Memory B cell (primary cell): ENCODE results near the gene PPP6R2.

Experiments used
- ATAC-seq: fragments of 150-1000 bp; cut with Tn5 transposase; 2 replicates; pipeline ENCODE4 v1.10.0; 2021; ENCODE audit warnings: low read depth, mild to moderate bottlenecking, moderate library complexity
- DNase-seq, 2 donors: peaks; one replicate each; pipeline ENCODE4 v3.0.0; 2022; ENCODE audit warnings: low spot score in 2 of 2
- H3K27ac Mint-ChIP-seq: one replicate; pipeline ENCODE4 v1.8.0; 2022; ENCODE audit warnings: mild to moderate bottlenecking, moderate library complexity, mixed read lengths
- H3K27me3 Mint-ChIP-seq: one replicate; pipeline ENCODE4 v1.8.0; 2022; ENCODE audit warnings: mixed read lengths
- H3K36me3 Mint-ChIP-seq: one replicate; pipeline ENCODE4 v1.8.0; 2022; ENCODE audit warnings: mild to moderate bottlenecking, mixed read lengths
- H3K4me1 Mint-ChIP-seq: one replicate; pipeline ENCODE4 v1.8.0; 2022; ENCODE audit warnings: mixed read lengths
- H3K4me3 Mint-ChIP-seq: one replicate; pipeline ENCODE4 v1.8.0; 2022; ENCODE audit warnings: mild to moderate bottlenecking, moderate library complexity, mixed read lengths
- H3K9me3 Mint-ChIP-seq: one replicate; pipeline ENCODE4 v1.8.0; 2022; ENCODE audit warnings: mixed read lengths

PPP6R2 gene

DNA sequence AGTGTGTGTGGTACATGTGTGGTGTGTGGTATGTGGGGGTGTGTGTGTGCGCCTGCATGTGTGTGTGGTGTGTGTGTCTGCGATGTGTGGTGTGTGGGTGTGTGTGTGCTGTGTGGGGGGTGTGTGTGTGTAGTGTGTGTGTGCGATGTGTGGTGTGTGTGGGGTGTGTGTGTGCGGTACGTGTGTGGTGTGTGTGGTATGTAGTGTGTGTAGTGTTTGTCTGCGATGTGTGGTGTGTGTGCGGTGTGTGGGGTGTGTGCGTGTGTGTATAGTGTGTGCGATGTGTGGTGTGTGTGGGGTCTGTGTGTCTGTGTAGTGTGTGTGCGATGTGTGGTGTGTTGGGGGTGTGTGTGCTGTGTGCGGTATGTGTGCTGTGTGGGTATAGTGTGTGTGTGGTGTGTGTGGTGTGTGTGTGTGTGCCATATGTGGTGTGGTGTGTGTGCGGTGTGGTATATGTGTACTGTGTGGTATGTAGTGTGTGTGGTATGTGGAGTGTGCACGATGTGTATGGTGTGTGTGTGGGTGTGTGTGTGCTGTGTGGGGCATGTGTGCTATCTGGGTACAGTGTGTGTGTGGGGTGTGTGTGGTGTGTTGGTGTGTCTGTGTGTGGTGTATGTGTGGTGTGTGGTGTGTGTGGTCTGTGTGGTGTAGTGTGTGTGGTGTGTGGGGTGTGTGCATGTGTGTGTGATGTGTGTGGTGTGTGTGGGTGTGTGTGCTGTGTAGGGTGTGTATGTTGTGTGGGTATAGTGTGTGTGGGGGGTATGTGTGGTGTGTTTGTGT, 5.7 kb upstream of the PPP6R2 start:
- ATAC-seq (no peak), DNase-seq (no peak)
- H3K9me3 Mint-ChIP-seq, result no peaks in the 10 kb centered on the region
- H3K27ac Mint-ChIP-seq, result no peak overlapping the region
- H3K4me1 Mint-ChIP-seq, result peaks cover 12% of the 10 kb centered on the region
- no peak overlapping the region for H3K4me3 Mint-ChIP-seq
- H3K36me3 Mint-ChIP-seq, result no peaks in the 10 kb centered on the region
- no peaks in the 10 kb centered on the region for H3K27me3 Mint-ChIP-seq

DNA sequence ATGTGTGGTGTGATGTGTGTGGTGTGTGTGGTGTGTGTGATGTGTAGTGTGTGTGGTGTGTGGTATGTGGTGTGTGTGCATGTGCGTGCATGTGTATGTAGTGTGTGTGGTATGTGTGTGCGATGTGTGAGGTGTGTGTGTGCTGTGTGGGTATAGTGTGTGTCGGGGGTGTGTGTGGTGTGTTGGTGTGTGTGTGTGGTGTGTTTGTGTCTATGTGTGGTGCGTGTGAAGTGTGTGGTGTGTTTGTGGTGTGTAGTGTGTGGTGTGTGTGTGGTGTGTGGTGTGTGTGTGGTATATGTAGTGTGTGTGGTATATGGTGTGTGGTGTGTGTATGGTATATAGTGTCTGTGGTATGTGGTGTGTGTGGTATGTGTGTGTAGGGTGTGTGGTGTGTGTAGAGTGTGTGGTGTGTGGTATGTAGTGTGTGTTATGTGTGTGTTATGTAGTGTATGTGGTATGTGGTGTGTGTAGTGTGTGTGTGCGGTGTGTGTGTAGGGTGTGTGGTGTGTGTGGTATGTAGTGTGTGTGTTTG, 5.0 kb upstream of the PPP6R2 start:
- no peak overlapping the region for H3K4me3 Mint-ChIP-seq
- no peak for DNase-seq
- no peaks in the 10 kb centered on the region for H3K9me3 Mint-ChIP-seq
- H3K27ac Mint-ChIP-seq, result no peak overlapping the region
- ATAC-seq, result no peak
- H3K27me3 Mint-ChIP-seq, result no peaks in the 10 kb centered on the region
- H3K36me3 Mint-ChIP-seq, result no peaks in the 10 kb centered on the region
- peaks cover 12% of the 10 kb centered on the region for H3K4me1 Mint-ChIP-seq

DNA sequence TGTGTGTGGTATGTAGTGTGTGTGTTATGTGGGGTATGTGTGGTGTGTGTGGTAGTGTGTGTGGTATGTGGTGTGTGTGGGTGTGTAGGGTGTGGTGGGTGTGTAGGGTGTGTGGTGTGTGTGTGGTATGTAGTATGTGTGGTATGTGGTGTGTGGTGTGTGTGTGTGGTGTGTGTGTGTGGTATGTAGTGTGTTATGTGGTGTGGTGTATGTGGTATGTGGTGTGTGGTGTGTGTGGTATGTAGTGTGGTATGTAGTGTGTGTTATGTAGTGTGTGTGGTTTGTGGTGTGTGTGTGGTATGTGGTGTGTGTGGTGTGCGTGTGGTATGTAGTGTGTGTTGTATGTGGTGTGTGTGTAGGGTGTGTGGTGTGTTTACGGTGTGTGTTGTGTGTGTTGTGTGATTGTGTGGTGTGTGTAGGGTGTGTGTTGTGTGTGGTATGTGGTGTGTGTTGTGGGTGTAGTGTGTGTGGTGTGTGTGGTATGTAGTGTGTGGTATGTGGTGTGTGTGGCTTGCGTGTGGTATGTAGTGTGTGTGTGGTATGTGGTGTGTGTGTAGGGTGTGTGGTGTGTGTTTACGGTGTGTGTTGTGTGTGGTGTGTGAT, 4.2 kb upstream of the PPP6R2 start:
- H3K36me3 Mint-ChIP-seq, result no peaks in the 10 kb centered on the region
- H3K4me3 Mint-ChIP-seq, result no peak overlapping the region
- no peak overlapping the region for H3K27ac Mint-ChIP-seq
- ATAC-seq (no peak), DNase-seq (no peak)
- H3K27me3 Mint-ChIP-seq, result no peaks in the 10 kb centered on the region
- H3K9me3 Mint-ChIP-seq, result no peaks in the 10 kb centered on the region
- peaks cover 6% of the 10 kb centered on the region for H3K4me1 Mint-ChIP-seq

DNA sequence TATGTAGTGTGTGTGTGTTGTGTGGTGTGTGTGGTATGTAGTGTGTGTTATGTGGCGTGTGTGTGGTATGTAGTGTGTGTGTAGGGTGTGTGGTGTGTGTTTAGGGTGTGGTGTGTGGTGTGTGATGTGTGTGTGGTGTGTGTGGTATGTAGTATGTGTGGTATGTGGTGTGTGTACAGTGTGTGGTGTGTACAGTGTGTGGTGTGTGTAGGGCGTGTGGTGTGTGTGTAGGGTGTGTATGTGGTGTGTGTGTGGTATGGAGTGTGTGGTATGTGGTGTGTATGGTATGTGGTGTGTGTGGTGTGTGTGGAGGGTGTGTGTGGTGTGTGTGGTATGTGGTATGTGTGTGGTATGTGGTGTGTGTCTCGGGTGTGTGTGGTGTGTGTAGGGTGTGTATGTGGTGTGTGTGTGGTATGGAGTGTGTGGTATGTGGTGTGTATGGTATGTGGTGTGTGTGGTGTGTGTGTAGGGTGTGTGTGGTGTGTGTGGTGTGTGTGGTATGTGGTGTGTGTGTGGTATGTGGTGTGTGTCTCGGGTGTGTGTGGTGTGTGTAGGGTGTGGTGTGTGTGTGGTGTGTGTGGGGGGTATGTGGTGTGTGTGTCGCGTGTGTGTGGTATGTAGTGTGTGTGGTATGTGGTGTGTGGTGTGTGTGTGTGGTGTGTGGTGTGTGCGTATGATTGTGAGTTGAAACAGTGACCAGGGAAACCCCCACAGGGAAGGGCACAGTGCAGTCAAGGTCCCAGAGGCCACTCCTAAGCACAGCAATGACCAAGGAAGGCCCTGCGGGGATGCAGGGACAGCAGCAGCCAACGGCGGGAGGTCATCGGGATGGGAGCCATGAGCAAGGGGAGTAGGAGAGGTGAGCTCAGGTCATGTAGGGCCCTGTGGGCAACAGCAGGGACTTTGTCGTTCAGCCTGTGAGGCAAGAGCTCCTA, 2.9 kb upstream of the PPP6R2 start:
- ATAC-seq, result no peak
- no peaks in the 10 kb centered on the region for H3K36me3 Mint-ChIP-seq
- no peak overlapping the region for H3K27ac Mint-ChIP-seq
- H3K27me3 Mint-ChIP-seq, result no peaks in the 10 kb centered on the region
- H3K9me3 Mint-ChIP-seq, result no peaks in the 10 kb centered on the region
- no peak for DNase-seq
- H3K4me3 Mint-ChIP-seq, result no peak overlapping the region
- H3K4me1 Mint-ChIP-seq, result no peaks in the 10 kb centered on the region

- no peaks in the 10 kb centered on the region for H3K9me3 Mint-ChIP-seq
- no peaks in the 10 kb centered on the region for H3K36me3 Mint-ChIP-seq
- no peaks in the 10 kb centered on the region for H3K4me1 Mint-ChIP-seq
- peak overlapping the region; percentile 84 for H3K27ac Mint-ChIP-seq
- DNase-seq (peak; percentile 90 to 96), ATAC-seq (peak; percentile 54)
- H3K27me3 Mint-ChIP-seq, result no peaks in the 10 kb centered on the region
- H3K4me3 Mint-ChIP-seq, result peak overlapping the region; percentile 79
These were observed 1.0 kb upstream of the PPP6R2 start for GRCh38 chr22:50341977-50342650.

- no peaks in the 10 kb centered on the region for H3K27me3 Mint-ChIP-seq
- H3K4me1 Mint-ChIP-seq, result no peaks in the 10 kb centered on the region
- ATAC-seq, result peak; percentile 14
- no peak overlapping the region for H3K27ac Mint-ChIP-seq
- no peaks in the 10 kb centered on the region for H3K9me3 Mint-ChIP-seq
- DNase-seq, result no peak
- peak overlapping the region; percentile 75 for H3K4me3 Mint-ChIP-seq
- H3K36me3 Mint-ChIP-seq, result no peaks in the 10 kb centered on the region
These were observed 411 bp downstream of the PPP6R2 start for GRCh38 chr22:50343541-50343935.

DNA sequence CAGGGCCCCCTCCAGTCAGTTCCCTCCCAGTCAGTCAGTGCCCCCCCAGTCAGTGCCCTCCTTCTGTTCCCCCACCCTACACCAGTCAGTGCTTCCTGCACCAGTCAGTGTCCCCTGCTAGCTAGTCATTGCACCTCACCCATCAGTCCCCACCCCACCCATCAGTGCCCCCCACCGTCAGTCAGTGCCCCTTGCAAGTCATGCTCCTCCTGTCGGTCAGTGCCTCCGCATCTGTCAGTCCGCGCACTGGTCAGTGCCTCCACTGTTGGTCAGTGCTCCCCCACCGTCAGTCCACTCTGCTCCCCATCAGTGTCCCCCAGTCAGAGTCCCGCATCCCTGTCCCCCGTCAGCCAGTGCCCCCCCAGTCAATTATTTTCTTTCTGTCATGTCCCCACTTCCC, 3.3 kb downstream of the PPP6R2 start:
- no peaks in the 10 kb centered on the region for H3K27me3 Mint-ChIP-seq
- H3K36me3 Mint-ChIP-seq, result peaks cover 3% of the 10 kb centered on the region
- H3K4me1 Mint-ChIP-seq, result no peaks in the 10 kb centered on the region
- DNase-seq, result no peak
- H3K4me3 Mint-ChIP-seq, result no peak overlapping the region
- no peak for ATAC-seq
- no peak overlapping the region for H3K27ac Mint-ChIP-seq
- H3K9me3 Mint-ChIP-seq, result no peaks in the 10 kb centered on the region

DNA sequence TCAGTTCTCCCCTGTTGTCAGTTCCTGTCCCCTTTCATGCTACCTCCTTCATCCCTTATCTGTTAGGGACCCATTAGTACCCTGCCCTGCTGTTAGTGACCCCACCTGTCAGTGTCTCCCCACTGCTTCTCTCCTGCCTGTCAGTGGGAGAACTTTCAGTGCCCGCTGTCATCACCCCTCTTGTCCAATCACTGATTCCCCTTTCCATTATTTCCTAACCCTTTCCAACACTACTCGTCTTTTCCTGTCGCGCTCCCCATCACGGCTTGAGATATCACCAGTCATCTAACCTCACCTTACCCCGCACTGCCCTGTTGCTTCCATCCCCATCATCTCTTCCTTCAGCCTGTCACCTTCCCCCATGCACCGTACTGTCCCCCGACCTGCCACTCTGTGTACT, 4.0 kb downstream of the PPP6R2 start:
- no peak for ATAC-seq
- Mint-ChIP-seq H3K4me3 (no peak overlapping the region), H3K27me3 (no peaks in the 10 kb centered on the region), H3K4me1 (no peaks in the 10 kb centered on the region), H3K9me3 (no peaks in the 10 kb centered on the region), H3K27ac (no peak overlapping the region), H3K36me3 (peaks cover 3% of the 10 kb centered on the region)
- DNase-seq, result no peak

GRCh38 chr22:50348058-50348457, 4.9 kb downstream of the PPP6R2 start:
- no peak for DNase-seq
- no peaks in the 10 kb centered on the region for H3K4me1 Mint-ChIP-seq
- H3K27me3 Mint-ChIP-seq, result no peaks in the 10 kb centered on the region
- ATAC-seq, result no peak
- no peak overlapping the region for H3K27ac Mint-ChIP-seq
- peaks cover 3% of the 10 kb centered on the region for H3K36me3 Mint-ChIP-seq
- H3K4me3 Mint-ChIP-seq, result no peak overlapping the region
- no peaks in the 10 kb centered on the region for H3K9me3 Mint-ChIP-seq

DNA sequence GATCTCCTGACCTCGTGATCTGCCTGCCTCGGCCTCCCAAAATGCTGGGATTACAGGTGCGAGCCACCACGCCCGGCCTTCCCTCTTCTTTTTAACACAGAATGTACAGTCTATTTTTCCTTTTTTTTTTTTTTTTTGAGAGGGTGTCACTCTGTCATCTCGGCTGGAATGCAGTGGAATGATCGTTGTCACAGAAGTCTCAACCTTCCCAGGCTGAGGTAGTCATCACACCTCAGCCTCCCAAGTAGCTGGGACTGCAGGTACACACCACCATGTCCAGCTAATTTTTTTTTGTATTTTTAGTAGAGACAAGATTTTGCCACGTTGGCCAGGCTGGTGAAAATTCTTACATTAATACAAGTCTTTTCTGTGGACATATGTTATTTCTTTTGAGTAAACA, 13.1 kb downstream of the PPP6R2 start:
- Mint-ChIP-seq H3K27ac (no peak overlapping the region), H3K36me3 (peaks cover 12% of the 10 kb centered on the region), H3K27me3 (no peaks in the 10 kb centered on the region), H3K9me3 (no peaks in the 10 kb centered on the region), H3K4me3 (no peak overlapping the region), H3K4me1 (peaks cover 10% of the 10 kb centered on the region)
- ATAC-seq (no peak), DNase-seq (no peak)

DNA sequence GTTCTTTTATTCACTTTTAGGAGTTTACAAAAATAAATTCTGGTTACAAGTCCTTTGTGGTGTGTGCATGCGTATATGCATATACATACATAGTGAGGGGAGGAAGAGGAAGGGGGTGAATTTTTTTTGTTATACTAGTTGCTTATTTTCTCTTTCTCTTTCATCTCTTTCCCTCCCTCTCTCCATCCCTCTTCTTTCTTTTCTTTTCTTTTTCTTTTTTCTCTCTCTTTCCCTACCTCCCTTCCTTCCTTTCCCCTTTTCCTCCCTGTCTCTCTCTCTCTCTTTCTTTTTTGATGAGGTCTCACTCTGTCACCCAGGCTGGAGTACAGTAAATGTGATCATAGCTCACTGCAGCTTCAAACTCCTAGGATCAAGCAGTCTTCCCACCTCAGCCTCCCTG, 14.1 kb downstream of the PPP6R2 start:
- Mint-ChIP-seq H3K36me3 (peaks cover 10% of the 10 kb centered on the region), H3K27ac (peak overlapping the region; percentile 5), H3K9me3 (no peaks in the 10 kb centered on the region), H3K4me1 (peaks cover 19% of the 10 kb centered on the region), H3K27me3 (no peaks in the 10 kb centered on the region), H3K4me3 (no peak overlapping the region)
- ATAC-seq, result no peak
- no peak for DNase-seq

DNA sequence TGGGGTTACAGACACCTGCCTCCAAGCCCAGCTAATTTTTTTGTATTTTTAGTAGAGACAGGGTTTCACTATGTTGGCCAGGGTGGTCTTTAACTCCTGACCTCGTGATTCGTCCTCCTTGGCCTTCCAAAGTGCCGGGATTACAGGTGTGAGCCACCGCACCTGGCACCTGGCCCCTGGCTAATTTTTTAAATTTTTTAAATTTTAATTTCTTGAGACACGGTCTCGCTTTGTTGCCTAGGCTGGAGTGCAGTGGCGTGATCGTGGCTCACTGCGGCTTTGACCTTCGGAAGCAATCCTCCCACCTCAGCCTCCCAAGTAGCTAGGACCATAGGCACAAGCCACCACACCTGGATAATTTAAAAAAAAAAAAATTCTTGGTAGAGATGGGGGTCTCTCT, 14.6 kb downstream of the PPP6R2 start:
- Mint-ChIP-seq H3K27me3 (no peaks in the 10 kb centered on the region), H3K36me3 (peaks cover 10% of the 10 kb centered on the region), H3K27ac (peak overlapping the region; percentile 5), H3K9me3 (no peaks in the 10 kb centered on the region), H3K4me1 (peaks cover 21% of the 10 kb centered on the region), H3K4me3 (no peak overlapping the region)
- no peak for ATAC-seq
- no peak for DNase-seq

DNA sequence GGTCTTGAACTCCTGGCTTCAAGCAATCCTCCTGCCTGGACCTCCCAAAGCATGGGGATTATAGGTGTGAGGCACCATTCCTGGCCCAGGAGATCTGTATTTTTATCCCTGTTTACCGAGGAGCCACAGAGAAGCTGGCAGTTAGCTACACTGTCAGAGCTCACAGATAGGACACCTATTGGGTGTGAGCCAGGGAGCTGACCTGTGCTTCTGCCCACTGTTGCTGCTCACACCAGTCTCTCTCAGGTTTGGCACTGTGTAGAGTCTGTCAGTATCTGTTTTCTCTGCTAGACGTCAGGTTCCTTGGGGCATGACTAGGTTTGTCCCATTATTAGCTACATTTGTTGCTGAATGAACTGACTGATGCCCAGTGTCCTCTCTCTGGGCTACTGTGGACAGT, 17.5 kb downstream of the PPP6R2 start:
- ATAC-seq, result no peak
- no peak for DNase-seq
- H3K4me3 Mint-ChIP-seq, result no peak overlapping the region
- H3K4me1 Mint-ChIP-seq, result peaks cover 28% of the 10 kb centered on the region
- no peaks in the 10 kb centered on the region for H3K9me3 Mint-ChIP-seq
- peaks cover 12% of the 10 kb centered on the region for H3K36me3 Mint-ChIP-seq
- no peaks in the 10 kb centered on the region for H3K27me3 Mint-ChIP-seq
- H3K27ac Mint-ChIP-seq, result peak overlapping the region; percentile 46
